ENCODE measurements around the gene WFS1.
A peak's percentile ranks its signal among the peaks of the same experiment; 100 is the strongest.

WFS1 gene

GRCh38 chr4:6262847-6263487 lies 6.7 kb upstream of the WFS1 start:
- DNase-seq, result no peak

DNA sequence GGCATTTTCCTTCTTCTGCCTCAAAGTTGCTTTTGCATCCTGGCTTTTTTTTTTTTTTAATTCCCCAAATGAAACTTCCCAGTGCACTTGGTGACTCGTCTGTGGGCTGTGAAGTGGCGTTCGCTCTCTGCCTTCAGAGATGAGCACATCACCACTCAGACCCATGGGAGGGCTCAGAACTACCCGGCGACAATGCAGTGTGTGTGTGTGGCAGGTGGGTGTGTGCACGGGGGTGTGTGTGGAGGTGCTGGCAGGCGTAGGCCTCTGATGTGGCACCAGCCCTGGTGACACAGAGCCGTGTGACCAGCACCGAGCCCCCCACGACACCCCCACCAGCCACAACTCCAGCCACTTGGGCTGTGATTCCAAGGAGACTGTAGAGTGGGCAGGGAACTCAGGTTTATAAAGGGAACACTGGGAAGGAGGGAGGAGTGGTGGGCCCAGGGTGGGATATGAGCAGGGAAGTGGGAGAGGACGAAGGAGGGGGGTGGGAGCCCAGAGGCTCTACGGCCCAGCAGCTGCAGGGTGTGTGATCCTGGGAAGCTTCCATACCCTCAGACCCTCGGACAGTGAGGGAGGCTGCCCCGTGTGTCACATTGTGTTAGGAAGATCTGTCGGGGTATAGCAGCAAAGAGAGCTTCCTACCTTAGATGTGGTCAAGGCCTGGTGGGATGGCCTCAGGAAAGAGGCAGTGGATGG lies 6.0 kb upstream of the WFS1 start:
- no peak for DNase-seq

GRCh38 chr4:6264225-6264540 lies 5.5 kb upstream of the WFS1 start:
- DNase-seq, result peak in 1 of 2 experiments; percentile 34

DNA sequence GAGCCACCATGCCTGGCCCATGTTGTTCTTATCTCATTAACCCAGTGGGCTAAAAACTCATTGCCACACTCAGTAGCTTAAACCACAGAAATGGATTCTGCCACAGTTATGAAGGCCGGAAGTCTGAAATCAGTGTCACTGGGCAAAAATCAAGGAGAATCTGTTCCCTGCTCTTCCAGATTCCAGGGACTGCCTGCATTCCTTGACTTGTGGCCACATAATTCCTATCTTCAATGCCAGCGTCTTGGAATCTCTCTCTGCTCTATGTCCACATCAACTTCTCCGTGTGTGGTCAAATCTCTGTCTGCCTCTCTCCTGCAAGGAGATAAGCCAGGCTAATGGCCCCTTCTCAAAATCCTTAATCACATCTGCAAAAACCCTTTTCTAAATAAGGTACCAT lies 4.1 kb upstream of the WFS1 start:
- no peak for DNase-seq

DNA sequence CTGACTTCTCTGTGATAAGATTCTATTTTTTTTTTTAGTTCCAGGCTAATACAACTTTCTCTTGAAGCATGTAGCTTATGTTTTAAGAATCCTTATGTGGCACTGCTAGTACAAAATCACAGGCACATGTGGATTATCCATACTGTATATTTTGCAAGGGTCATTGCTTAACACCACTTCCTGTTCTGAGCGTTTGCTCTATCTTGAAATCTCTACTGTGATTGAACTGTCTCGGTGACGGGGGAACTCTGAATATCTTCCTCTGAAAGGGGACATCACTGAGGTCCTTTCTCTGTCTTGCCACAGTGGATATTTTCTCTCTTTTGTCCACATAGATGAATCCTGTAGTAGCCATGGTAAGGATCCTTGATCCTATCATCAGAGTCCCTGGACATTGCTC lies 2.1 kb upstream of the WFS1 start:
- no peak for DNase-seq

GRCh38 chr4:6268650-6269615 lies 717 bp upstream of the WFS1 start:
- DNase-seq, result no peak

DNA sequence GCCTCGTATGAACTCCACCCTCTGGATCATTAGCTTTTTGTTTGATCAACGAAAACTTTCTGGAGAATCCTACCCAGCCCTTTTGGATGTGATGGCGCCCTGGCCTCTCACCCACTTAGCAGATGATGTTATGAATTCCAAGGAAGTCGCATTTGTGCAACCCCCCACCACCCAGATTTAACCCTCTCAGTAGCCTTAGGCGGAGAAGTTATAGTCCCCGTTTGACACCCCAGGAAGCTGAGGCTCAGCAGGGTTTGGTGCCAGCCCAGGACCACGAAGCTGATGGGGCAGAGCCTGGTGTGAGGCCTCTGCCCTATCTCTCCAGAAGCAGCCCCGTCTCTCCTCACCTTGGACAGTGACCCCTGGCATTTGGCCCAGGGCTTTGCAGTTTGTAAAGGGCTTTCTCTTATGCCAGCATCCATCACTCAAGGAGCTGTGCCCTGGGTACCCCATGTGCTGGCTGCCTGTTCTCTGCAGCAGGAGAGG lies 1.0 kb downstream of the WFS1 start:
- DNase-seq, result no peak

- DNase-seq, result no peak
Measured at GRCh38 chr4:6271206-6271605, 1.6 kb downstream of the WFS1 start.

GRCh38 chr4:6271701-6272465 lies 2.2 kb downstream of the WFS1 start:
- DNase-seq, result no peak

GRCh38 chr4:6272863-6273660 lies 3.4 kb downstream of the WFS1 start:
- DNase-seq, result no peak

GRCh38 chr4:6273661-6273990 lies 4.0 kb downstream of the WFS1 start:
- no peak for DNase-seq

GRCh38 chr4:6275351-6275750 lies 5.7 kb downstream of the WFS1 start:
- no peak for DNase-seq

DNA sequence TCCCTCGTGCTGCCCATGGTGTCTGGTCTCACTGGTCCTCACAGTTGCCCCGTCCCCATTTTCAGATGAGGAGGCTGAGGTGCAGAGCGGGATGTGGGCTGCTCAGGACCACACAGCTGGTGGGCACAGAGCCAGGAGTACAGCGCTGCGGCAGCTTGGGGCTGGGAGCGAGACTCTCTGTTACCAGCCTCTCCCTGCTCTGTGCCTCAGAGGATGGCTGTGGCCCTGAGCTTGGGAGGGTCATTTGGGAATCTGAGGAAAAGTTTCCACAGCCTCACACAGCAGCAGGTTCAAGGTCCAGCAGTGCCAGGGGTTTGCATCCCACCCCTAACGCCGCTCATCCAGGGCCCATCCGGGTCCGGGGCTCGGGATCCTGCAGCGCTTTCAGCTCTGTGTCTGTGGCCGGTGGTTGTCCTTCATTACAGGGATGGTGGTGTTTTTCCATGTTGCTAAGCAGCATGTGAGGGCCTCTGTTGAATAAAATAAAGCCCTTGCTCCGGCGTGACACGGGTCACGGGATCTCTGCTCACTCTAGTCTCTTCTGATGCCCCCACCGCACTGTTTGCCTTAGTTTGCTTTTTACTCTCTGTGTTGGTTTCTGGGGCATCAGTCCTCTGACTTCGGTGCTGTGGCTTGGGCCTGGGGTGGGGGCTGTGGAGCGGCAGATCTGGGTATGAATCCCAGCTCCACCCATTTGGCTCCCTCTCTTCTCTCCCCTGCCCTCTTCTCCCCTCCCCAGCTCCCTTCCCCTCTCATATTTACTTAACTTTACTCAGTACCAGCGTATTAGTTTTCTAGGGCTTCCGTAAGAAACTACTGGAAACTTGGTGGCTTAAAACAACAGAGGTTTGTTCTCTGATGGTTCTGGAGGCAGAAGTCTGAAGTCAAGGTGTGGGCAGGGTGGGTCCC lies 6.5 kb downstream of the WFS1 start:
- DNase-seq, result no peak

DNA sequence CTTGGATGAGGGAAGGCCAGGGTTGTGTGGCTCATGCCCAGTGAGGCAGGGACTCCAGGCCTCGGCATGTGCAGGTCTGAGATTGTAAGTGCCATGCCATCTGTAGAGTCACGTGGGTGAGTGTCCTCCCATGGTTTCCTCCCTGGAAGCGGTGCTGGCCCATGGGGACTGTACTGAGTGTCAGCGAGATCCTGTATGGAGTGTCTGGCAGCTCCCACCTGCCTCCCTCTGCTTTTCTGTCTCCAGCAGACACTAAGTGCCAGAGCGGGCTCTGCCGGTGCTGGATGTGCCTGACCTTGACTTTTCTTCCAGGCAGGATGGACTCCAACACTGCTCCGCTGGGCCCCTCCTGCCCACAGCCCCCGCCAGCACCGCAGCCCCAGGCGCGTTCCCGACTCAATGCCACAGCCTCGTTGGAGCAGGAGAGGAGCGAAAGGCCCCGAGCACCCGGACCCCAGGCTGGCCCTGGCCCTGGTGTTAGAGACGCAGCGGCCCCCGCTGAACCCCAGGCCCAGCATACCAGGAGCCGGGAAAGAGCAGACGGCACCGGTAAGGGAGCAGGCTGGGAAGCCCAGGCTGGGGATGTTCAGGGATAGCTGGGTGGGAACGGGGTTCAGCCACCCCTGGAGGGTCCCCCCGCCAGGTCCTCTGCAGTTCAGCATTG lies 7.6 kb downstream of the WFS1 start:
- no peak for DNase-seq

DNA sequence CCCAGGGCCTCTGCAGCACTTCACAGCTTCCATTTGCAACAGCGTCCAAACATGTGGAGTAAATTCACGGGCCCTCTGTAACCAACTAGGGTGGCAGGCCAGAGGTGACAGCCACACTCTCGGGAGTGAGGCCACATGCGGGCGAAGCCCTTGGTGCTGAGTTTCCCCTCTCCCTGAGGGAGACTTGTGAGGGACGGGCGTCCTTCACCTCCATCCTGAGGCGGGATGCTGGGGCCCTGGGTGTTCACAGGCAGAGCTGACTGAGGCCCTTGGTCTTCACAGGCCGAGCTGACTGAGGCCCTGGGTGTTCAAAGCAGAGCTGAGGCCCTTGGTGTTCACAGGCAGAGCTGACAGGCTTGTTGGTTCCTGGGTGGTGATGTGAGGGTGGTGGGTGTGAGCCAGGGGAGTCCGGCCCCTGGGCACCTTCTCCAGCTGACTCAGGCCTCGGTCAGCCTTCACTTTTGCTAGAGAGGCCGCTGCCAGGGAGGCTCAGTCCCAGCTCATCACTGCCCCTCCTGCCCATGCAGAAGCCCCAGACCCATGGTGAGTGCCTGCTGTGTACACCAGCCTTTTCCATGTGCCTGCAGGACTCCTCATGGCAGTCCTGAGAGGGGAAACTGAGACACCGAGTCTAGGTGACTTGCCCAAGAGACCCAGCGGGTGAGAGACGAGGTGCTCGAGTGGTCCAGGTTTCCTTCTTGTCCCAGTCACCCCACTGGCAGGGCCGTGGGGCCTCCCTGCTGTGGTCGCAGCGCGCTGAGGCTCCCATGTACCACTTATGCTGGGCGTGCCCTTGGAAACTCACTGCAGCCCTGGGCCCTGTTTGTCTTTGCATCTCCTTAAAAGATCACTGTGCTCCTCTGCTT lies 8.5 kb downstream of the WFS1 start:
- DNase-seq, result no peak

- DNase-seq, result peak in 1 of 2 experiments; percentile 13
Measured at GRCh38 chr4:6278801-6279197, 9.1 kb downstream of the WFS1 start.

GRCh38 chr4:6279582-6280289 lies 10.1 kb downstream of the WFS1 start:
- no peak for DNase-seq

GRCh38 chr4:6280365-6280996 lies 10.8 kb downstream of the WFS1 start:
- no peak for DNase-seq
